Upper lobe of left lung (tissue), 4 donors: ENCODE results near the gene CBLB.
"Not testable (repeated sequence)": the region's sequence is repeated elsewhere in the genome, so short reads cannot be mapped to it uniquely, and the experiment has no call there.

Experiments used
- CTCF ChIP-seq, 6 experiments: fragments of 450-650 bp in 4 of 6; fragments of 200-600 bp in 2 of 6; sonication (generic) in 2 of 6; IDR thresholded peaks; one replicate each; pipeline ENCODE4 v1.5.1; 2016 to 2019; ENCODE audit warnings: antibody characterized with exemption in 6 of 6
- EP300 ChIP-seq, 4 donors: sonication (generic); formaldehyde crosslinking; IDR thresholded peaks; one replicate each; pipeline ENCODE4 v1.5.1; 2017; ENCODE audit warnings: antibody characterized with exemption in 4 of 4, control low read depth in 2 of 4
- POLR2A ChIP-seq, 4 donors: fragments of 450-650 bp; IDR thresholded peaks; one replicate each; pipeline ENCODE4 v1.5.1; 2016 to 2017; ENCODE audit warnings: antibody characterized with exemption in 4 of 4, mild to moderate bottlenecking in 2 of 4
- POLR2AphosphoS5 ChIP-seq, 2 donors: sonication (generic); formaldehyde crosslinking; IDR thresholded peaks; one replicate each; pipeline ENCODE4 v1.5.1; 2017; ENCODE audit warnings: antibody characterized with exemption in 2 of 2

- not testable (repeated sequence) for TF ChIP-seq POLR2A, POLR2AphosphoS5, CTCF, EP300 (IDR thresholded peaks at IDR 0.05)
Observed at GRCh38 chr3:105815331-105815730, 53.5 kb downstream of the CBLB start.
